Upper lobe of right lung (tissue), 1 donor: Measurements from ENCODE around the gene TSSK2. TPM values are rescaled to one million over a fixed set of nuclear protein-coding genes. Genes with fewer than 3 reads are reported as not detected.

ENCODE experiments used
- ATAC-seq: fragments of 200-7000 bp; cut with Tn5 transposase; one replicate; pipeline ENCODE4 v1.9.1; 2020; ENCODE audit warnings: mild to moderate bottlenecking, moderate library complexity
- DNase-seq: peaks from one replicate; pipeline ENCODE4 v3.0.0-alpha.2; 2020
- H3K27ac ChIP-seq: fragments of 200-600 bp; one replicate; pipeline ENCODE4 v1.8.0; 2022
- H3K27me3 ChIP-seq: fragments of 200-600 bp; one replicate; pipeline ENCODE4 v1.8.0; 2022; ENCODE audit warnings: mild to moderate bottlenecking
- H3K36me3 ChIP-seq: fragments of 200-600 bp; one replicate; pipeline ENCODE4 v1.8.0; 2022
- H3K4me1 ChIP-seq: fragments of 200-600 bp; one replicate; pipeline ENCODE4 v1.8.0; 2022
- H3K4me3 ChIP-seq: fragments of 200-600 bp; one replicate; pipeline ENCODE4 v1.8.0; 2022; ENCODE audit warnings: mild to moderate bottlenecking
- H3K9me3 ChIP-seq: fragments of 200-600 bp; one replicate; pipeline ENCODE4 v1.8.0; 2022
- CTCF ChIP-seq: fragments of 200-600 bp; IDR thresholded peaks from one replicate; pipeline ENCODE4 v1.8.0; 2022; ENCODE audit warnings: antibody characterized with exemption
- intact Hi-C: fragments of 100-400 bp; cut with DNase I; formaldehyde crosslinking; loops from one replicate; pipeline ENCODE4 v1.11.0; 2022
- total RNA-seq: library from RNA; stranded (reverse); fragmentation: NEBNext Ultra II Directional; extraction: Animal tissue kit (Norgen Biotek cat#: 25700); gene quantifications from one replicate; pipeline ENCODE4 v1.2.1, GENCODE V29; 2021
- donor health status: DM: no; HTN: yes; CAD: no; lungs with severe emphysema.

TSSK2 gene
- total RNA-seq, 1 donor from 2014 or later, result not detected

GRCh38 chr22:19173047-19174035, 42.2 kb downstream of the TSSK2 start:
- no peak overlapping the region for H3K27ac ChIP-seq

GRCh38 chr22:19174106-19175025, 43.3 kb downstream of the TSSK2 start:
- H3K9me3 ChIP-seq, result no peaks in the 10 kb centered on the region
- peaks cover 9% of the 10 kb centered on the region for H3K27me3 ChIP-seq
- intact Hi-C loops, result no loop called here
- ATAC-seq, result no peak
- TF ChIP-seq CTCF, result no peak
- no peak overlapping the region for H3K27ac ChIP-seq
- DNase-seq, result no peak
- H3K4me3 ChIP-seq, result no peak overlapping the region
- H3K4me1 ChIP-seq, result peaks cover 45% of the 10 kb centered on the region
- H3K36me3 ChIP-seq, result peaks cover 4% of the 10 kb centered on the region

More at GRCh38 chr22:19173047-19174035, 42.2 kb downstream of the TSSK2 start:
- no peaks in the 10 kb centered on the region for H3K9me3 ChIP-seq
- DNase-seq (no peak), ATAC-seq (no peak)
- peaks cover 4% of the 10 kb centered on the region for H3K36me3 ChIP-seq
- H3K4me3 ChIP-seq, result no peak overlapping the region
- peaks cover 18% of the 10 kb centered on the region for H3K27me3 ChIP-seq
- intact Hi-C loops, result no loop called here
- peaks cover 46% of the 10 kb centered on the region for H3K4me1 ChIP-seq
- no peak for TF ChIP-seq CTCF

- Histone ChIP-seq H3K4me3 (no peak overlapping the region), H3K9me3 (no peaks in the 10 kb centered on the region), H3K36me3 (peaks cover 4% of the 10 kb centered on the region), H3K27me3 (peaks cover 2% of the 10 kb centered on the region), H3K4me1 (peaks cover 45% of the 10 kb centered on the region), H3K27ac (no peak overlapping the region)
- intact Hi-C loops, result no loop called here
- no peak for ATAC-seq
- no peak for DNase-seq
- TF ChIP-seq CTCF, result no peak
Measured at GRCh38 chr22:19175026-19175601, 44.0 kb downstream of the TSSK2 start.

- intact Hi-C loops, result no loop called here
- ATAC-seq, result no peak
- no peak overlapping the region for H3K27ac ChIP-seq
Measured at GRCh38 chr22:19175602-19176174, 44.6 kb downstream of the TSSK2 start.

More at GRCh38 chr22:19175602-19176174, 44.6 kb downstream of the TSSK2 start:
- Histone ChIP-seq H3K36me3 (peaks cover 4% of the 10 kb centered on the region), H3K4me3 (no peak overlapping the region), H3K9me3 (no peaks in the 10 kb centered on the region), H3K27me3 (no peaks in the 10 kb centered on the region), H3K4me1 (peaks cover 43% of the 10 kb centered on the region)
- TF ChIP-seq CTCF, result no peak
- DNase-seq, result no peak
